IMR-90 (cell line): Measurements from ENCODE around the gene LAMA2.

ENCODE experiments used
- ELK1 ChIP-seq: fragments of 150-350 bp; IDR thresholded peaks from 2 replicates; pipeline ENCODE4 v1.6.1; 2016; ENCODE audit warnings: low read depth, mild to moderate bottlenecking, low read length, moderate library complexity, borderline replicate concordance
- POLR2A ChIP-seq: IDR thresholded peaks from 2 replicates; pipeline ENCODE4 v1.6.1; 2012; ENCODE audit warnings: mild to moderate bottlenecking, low read depth, low read length
- RAD21 ChIP-seq: IDR thresholded peaks from 2 replicates; pipeline ENCODE4 v1.6.1; 2012; ENCODE audit warnings: low read length, improper control_type of control experiment
- RCOR1 ChIP-seq: IDR thresholded peaks from 2 replicates; pipeline ENCODE4 v1.6.1; 2012; ENCODE audit warnings: mild to moderate bottlenecking, low read length, improper control_type of control experiment; ENCODE audit not compliant: insufficient replicate concordance
- RFX5 ChIP-seq: IDR thresholded peaks from 2 replicates; pipeline ENCODE4 v1.8.0; 2012; ENCODE audit warnings: low read depth, mild to moderate bottlenecking, low read length, moderate library complexity
- SMC3 ChIP-seq: fragments of 150-350 bp; IDR thresholded peaks from 2 replicates; pipeline ENCODE4 v1.6.1; 2016; ENCODE audit warnings: low read depth, mild to moderate bottlenecking, antibody characterized with exemption, low read length, moderate library complexity
- TF ChIP-seq, protein P1 (sequence below): fragments of 150-350 bp; IDR thresholded peaks from 2 replicates; pipeline ENCODE4 v1.6.1; 2017; ENCODE audit warnings: mild to moderate bottlenecking, antibody characterized with exemption, low read length, low read depth
- TF ChIP-seq, protein P2 (sequence below): conservative IDR thresholded peaks from 2 replicates; pipeline ENCODE4 v1.5.1; 2012; ENCODE audit warnings: mild to moderate bottlenecking, low read depth, low read length, improper control_type of control experiment

GRCh38 chr6:129134535-129134934 is 251.6 kb downstream of the LAMA2 start:
- no peak for TF ChIP-seq RFX5
- TF ChIP-seq, protein P1, sequence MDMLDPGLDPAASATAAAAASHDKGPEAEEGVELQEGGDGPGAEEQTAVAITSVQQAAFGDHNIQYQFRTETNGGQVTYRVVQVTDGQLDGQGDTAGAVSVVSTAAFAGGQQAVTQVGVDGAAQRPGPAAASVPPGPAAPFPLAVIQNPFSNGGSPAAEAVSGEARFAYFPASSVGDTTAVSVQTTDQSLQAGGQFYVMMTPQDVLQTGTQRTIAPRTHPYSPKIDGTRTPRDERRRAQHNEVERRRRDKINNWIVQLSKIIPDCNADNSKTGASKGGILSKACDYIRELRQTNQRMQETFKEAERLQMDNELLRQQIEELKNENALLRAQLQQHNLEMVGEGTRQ = no peak
- no peak for TF ChIP-seq SMC3
- TF ChIP-seq, protein P2, sequence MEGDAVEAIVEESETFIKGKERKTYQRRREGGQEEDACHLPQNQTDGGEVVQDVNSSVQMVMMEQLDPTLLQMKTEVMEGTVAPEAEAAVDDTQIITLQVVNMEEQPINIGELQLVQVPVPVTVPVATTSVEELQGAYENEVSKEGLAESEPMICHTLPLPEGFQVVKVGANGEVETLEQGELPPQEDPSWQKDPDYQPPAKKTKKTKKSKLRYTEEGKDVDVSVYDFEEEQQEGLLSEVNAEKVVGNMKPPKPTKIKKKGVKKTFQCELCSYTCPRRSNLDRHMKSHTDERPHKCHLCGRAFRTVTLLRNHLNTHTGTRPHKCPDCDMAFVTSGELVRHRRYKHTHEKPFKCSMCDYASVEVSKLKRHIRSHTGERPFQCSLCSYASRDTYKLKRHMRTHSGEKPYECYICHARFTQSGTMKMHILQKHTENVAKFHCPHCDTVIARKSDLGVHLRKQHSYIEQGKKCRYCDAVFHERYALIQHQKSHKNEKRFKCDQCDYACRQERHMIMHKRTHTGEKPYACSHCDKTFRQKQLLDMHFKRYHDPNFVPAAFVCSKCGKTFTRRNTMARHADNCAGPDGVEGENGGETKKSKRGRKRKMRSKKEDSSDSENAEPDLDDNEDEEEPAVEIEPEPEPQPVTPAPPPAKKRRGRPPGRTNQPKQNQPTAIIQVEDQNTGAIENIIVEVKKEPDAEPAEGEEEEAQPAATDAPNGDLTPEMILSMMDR = no peak
- no peak for TF ChIP-seq POLR2A
- no peak for TF ChIP-seq RCOR1
- no peak for TF ChIP-seq RAD21
- TF ChIP-seq ELK1 = no peak
